Non-pigmented ciliary epithelial cell (primary cell): ENCODE data around the gene ATP10A.

Experiments used
- DNase-seq: peaks from one replicate; pipeline ENCODE4 v3.0.0-alpha.2; 2010; ENCODE audit warnings: low read depth

The ATP10A gene

DNA sequence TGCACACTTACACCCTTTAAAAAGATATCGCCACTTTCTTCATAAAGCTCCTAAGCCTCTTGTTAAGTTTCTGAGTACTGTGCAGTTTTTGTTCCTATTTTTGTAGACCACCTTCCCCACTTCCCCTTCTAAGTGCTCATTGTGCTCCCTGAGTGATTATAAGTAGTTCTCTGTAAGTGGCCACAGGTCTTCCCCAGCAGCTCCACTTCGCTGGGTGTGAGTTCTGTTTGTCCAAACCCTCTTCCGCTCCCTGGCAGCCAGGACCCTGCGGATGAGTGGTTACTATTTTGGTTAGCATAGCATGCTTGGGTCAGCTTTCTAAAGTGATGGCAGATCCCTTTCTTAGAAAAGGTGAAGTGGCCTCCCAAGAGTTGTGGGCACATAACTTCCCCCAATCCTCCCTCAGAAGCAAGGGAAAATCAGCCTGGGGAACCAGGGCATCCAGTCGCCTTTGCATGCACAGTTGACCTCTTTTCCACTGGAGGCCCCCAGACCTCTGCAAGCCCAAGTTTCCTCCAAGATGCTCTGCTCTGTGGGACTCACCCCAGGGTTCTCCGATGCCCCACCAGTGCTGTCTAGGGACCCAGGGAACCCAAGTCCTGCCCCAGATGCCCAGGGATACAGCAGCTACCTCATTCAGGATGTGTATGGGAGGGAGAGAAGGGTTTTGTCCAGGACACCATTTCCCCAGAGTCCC lies 69.6 kb downstream of the ATP10A start:
- no peak for DNase-seq

DNA sequence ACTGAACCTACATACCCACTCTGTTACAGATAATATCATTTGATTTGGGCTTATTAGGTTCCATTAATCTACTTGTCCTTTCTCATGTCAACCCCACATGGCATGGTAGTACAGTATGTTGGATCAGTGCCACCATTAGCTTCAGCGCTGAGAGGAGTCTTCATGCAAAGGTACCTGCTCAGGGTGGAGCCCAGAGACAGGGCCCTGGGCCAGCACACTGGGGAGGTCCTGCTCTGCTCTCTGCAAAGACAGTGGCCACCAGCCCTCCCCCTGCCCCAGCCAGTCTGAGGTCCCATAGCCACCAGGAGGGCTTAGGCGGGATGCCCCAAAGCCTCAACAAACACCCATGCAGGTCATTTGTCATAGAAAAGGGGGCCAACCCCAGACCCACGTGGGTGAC lies 71.0 kb downstream of the ATP10A start:
- no peak for DNase-seq

GRCh38 chr15:25790000-25790660 lies 73.0 kb downstream of the ATP10A start:
- no peak for DNase-seq

DNA sequence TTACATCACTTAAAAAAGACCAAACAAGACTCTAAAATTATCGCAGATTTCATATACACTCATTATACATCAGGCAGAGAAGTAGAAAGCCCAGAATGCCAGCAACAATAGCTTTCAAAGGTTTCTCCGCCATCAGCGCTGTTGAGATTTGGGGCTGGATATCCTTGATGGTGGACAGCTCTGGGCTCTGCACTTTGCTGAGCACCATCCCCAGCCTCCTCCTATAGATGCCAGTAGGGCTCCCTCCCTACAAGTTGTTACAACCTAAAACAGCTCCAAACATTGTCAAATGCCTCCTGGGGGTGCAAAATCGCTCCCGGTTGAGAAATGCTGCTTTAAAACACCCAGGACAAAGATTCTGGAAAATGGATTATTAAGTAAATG lies 73.5 kb downstream of the ATP10A start:
- no peak for DNase-seq

DNA sequence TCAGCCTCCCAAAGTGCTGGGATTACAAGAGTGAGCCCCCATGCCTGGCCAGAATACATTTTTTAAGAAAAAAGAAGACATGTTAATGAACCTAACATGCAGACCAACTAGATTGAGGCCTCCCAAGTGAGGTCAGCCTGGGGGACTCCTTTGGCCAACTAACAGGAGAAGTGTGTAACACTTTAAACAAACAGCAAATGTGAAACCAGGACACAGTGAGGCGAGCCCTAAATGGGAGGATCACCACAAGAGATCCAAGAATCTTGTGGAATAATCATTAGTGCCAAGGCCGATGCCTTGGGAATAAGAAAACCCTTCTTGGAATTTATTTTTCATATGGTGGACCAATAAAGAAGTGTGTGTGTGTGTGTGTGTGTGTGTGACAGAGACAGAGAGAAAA lies 73.9 kb downstream of the ATP10A start:
- DNase-seq: no peak

GRCh38 chr15:25787855-25788520 lies 75.1 kb downstream of the ATP10A start:
- no peak for DNase-seq

- no peak for DNase-seq
Measured at GRCh38 chr15:25787381-25787780, 75.7 kb downstream of the ATP10A start.

GRCh38 chr15:25786040-25786439 lies 77.1 kb downstream of the ATP10A start:
- DNase-seq: no peak

DNA sequence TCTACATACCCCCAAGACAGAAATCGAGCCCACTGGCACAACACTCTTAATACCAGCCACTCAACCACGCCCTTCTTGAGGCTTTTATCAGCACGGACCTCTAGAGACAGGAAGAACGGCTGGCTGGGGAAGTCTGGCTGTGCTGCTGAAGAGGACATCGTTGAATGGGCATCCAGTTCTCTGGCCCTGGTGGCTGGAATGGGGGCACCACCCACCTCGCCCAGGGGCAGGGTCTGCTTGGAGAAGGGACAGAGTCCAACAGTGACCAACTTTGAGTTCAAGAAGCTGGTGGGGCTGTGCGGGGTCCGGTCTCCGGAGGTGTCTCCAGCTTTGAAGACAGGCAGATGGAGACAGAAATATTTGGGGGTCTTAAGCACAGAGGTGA lies 77.5 kb downstream of the ATP10A start:
- DNase-seq: no peak

GRCh38 chr15:25784876-25785640 lies 78.1 kb downstream of the ATP10A start:
- DNase-seq: no peak

DNA sequence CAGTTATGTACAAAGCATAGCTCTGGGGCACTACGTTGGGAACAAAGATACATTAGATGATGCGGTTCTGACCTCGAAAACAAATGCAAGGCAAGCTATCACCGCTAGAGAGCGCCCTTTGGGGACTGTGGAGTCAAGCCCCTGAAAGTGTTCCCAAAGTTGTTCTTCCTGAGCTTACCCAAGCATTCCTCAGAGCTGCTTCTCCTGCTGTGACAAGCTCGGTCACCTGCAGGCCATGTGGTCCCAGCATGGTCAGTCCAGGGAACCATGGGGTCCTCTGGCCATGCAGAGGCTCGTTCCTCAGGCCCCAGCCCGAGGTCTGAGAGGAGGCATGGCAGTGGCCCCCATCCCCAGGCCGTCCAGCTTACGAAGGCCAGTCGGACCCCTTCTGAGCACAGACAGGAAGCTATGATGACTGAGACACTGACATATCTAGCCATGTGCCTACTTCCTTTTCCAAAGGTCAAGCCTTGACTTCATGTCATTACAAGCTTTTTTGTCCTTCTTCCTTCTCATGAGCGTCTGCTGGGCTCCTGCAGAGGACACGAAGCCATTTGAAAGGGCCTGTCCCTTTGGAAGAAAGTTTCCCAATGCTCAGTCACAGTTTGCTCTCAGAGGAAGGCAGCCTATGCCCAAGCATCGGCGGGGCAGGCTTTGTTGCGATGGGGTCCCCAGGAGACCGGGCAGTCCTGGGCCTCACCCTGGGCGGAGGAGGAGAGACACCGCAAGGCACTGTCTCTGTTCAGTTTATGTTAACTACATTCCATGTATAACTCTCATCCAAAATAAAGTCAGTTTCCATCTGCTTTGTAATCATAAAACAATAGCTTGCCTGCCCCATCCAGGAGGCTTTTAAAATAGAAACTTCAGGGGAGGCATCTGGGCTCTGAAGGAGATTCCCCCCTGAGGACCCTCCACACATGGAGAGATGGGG lies 79.3 kb downstream of the ATP10A start:
- no peak for DNase-seq

GRCh38 chr15:25783134-25783533 lies 80.0 kb downstream of the ATP10A start:
- DNase-seq: no peak

DNA sequence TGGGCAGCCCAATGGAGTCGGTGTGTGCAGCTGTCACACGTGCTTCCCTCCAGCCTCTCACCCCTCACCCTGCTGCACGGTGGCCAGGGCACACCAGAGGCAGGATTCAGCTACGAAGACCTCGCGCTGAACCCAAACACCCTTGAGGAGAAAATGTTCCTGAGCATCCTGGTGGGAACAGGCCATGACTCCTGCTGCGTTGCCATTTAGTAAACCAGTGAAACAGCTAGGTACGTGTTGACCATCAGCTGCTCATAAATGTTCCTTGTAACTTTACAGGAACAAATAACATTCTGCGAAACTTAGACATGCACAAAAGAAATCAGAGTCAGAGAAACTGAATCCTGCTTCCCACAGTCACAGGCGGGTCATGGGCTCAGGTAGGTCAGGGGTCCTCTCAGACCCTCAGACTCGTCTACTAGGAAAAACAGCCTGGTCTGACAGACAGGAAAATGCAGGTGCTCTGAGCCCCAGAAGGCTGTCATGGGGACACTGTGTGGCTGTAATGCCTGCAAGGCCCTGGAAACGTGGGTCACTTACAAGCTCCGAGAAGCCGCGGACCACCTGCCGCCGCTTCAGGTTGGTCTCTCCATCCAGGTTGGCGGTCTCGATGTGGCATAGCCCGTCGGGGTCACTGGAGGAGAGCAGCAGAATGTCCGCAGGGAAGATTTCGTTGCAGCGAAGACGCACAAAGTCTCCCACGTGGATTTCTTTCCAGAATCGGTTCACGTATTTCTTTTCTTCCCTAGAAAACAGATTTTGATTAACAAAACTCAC lies 82.5 kb downstream of the ATP10A start:
- DNase-seq: no peak

GRCh38 chr15:25778161-25778560 lies 85.0 kb downstream of the ATP10A start:
- DNase-seq: no peak

GRCh38 chr15:25777037-25777436 lies 86.1 kb downstream of the ATP10A start:
- DNase-seq: no peak

- no peak for DNase-seq
Measured at GRCh38 chr15:25776071-25776746, 86.9 kb downstream of the ATP10A start.

GRCh38 chr15:25775317-25775912 lies 87.7 kb downstream of the ATP10A start:
- no peak for DNase-seq

- no peak for DNase-seq
Measured at GRCh38 chr15:25774871-25775270, 88.3 kb downstream of the ATP10A start.

- no peak for DNase-seq
Measured at GRCh38 chr15:25773248-25773647, 89.9 kb downstream of the ATP10A start.

DNA sequence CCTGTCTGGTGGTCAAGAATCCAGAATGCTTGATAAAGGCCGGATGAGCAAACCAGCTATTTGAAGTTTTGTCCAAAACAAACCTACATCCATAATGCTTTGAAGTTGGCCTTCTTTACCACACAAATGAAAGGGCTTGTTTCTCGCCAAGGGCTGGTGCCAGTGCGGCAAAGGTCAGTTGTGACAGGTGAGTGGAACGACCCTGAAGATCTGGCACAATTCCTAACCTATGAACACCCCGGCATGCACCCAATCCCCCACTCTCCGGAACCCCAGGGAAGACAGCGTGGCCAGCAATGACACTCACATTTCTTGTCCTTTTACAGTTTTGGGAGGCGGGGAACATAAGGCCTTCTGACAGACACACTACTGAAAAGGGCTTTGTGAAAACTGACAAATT lies 90.6 kb downstream of the ATP10A start:
- no peak for DNase-seq
